ENCODE data around the gene GLCE.

The GLCE gene

GRCh38 chr15:69200832-69201745 lies 40.7 kb downstream of the GLCE start:
- no peak for DNase-seq

GRCh38 chr15:69206079-69206478 lies 45.6 kb downstream of the GLCE start:
- no peak for DNase-seq

- no peak for DNase-seq
Observed at GRCh38 chr15:69209661-69210060, 49.2 kb downstream of the GLCE start.

GRCh38 chr15:69210574-69210973 lies 50.1 kb downstream of the GLCE start:
- no peak for DNase-seq

GRCh38 chr15:69213786-69214185 lies 53.4 kb downstream of the GLCE start:
- DNase-seq = no peak

GRCh38 chr15:69215314-69216035 lies 55.0 kb downstream of the GLCE start:
- no peak for DNase-seq

GRCh38 chr15:69217381-69217780 lies 56.9 kb downstream of the GLCE start:
- DNase-seq = no peak

- no peak for DNase-seq
Observed at GRCh38 chr15:69219690-69220089, 59.3 kb downstream of the GLCE start.

- DNase-seq = no peak
Observed at GRCh38 chr15:69222002-69222474, 61.6 kb downstream of the GLCE start.

- no peak for DNase-seq
Observed at GRCh38 chr15:69223083-69223813, 62.8 kb downstream of the GLCE start.

GRCh38 chr15:69224383-69224782 lies 63.9 kb downstream of the GLCE start:
- DNase-seq = no peak

- DNase-seq = no peak
Observed at GRCh38 chr15:69225355-69226022, 65.1 kb downstream of the GLCE start.

GRCh38 chr15:69226023-69226355 lies 65.6 kb downstream of the GLCE start:
- no peak for DNase-seq

GRCh38 chr15:69232144-69232543 lies 71.7 kb downstream of the GLCE start:
- DNase-seq = no peak

GRCh38 chr15:69232765-69233164 lies 72.3 kb downstream of the GLCE start:
- DNase-seq = no peak

- no peak for DNase-seq
Observed at GRCh38 chr15:69234676-69235075, 74.2 kb downstream of the GLCE start.

GRCh38 chr15:69236505-69236904 lies 76.1 kb downstream of the GLCE start:
- no peak for DNase-seq

- no peak for DNase-seq
Observed at GRCh38 chr15:69237718-69238117, 77.3 kb downstream of the GLCE start.

- no peak for DNase-seq
Observed at GRCh38 chr15:69244798-69245197, 84.4 kb downstream of the GLCE start.

GRCh38 chr15:69253156-69253555 lies 92.7 kb downstream of the GLCE start:
- peak in 29 of 58 donors; percentile 2 to 50 (median 15) for DNase-seq

- DNase-seq = peak in 1 of 58 donors; percentile 11
Observed at GRCh38 chr15:69265347-69265955, 105.0 kb downstream of the GLCE start.

Data from anterior cingulate cortex (tissue), 58 donors.